ENCODE measurements around the gene PHF19.

The PHF19 gene

GRCh38 chr9:120890320-120891244 lies 13.6 kb upstream of the PHF19 start:
- no peak for FAIRE-seq
- no peak for TF ChIP-seq CTCF (IDR thresholded peaks at IDR 0.05; ENCODE audit: insufficient read depth, missing control alignments)
- DNase-seq (ENCODE audit: insufficient read length, low spot score): no peak

DNA sequence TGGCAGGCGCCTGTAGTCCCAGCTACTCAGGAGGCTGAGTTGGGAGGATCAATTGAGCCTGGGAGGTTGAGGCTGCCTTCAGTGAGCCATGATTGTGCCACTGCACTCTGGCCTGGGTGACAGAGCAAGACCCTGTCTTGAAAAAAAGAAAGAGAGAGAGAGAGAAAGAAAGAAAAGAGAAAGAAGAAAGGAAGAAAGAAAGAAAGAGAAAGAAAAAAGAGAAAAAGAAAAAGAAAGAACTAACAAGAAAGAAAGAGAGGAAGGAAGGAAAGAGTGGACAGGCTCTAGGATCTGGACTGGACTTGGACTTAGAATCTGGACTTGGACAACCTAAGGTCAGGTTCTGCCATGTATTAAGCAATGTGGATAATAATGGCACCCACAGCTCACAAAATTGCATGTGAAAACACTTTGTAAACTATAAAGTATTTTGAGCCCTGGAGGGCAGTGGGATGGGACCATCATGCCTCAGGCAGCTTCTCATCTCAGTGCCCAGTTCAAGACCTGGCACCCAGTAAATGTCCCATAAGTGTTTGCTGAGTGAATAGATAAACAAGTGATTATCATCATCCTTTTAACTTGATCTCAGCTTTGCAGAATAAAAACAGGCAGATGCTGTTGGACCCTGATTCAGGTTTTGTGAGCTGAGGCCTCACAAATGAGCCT lies 12.8 kb upstream of the PHF19 start:
- DNase-seq (ENCODE audit: insufficient read length, low spot score) (no peak), FAIRE-seq (no peak)
- no peak for TF ChIP-seq CTCF (IDR thresholded peaks at IDR 0.05; ENCODE audit: insufficient read depth, missing control alignments)

DNA sequence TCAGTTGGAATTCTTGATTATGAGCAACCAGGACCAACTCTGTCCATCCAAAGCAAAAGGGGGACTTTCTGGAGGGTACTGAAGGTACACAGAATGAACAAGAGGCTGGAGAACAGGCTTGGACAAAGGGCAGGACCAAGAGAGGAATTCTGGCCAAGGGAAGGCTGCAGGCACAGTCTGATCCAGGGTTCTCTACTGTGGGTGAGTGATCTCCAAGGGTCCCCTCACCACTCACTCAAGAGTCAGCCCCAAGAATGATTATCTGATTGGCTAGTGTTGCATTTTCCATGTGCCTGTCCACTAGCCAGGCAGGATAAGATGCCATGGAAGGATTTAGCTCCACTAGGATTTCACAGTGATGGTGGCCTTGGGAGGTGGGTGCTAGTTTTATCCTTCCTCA lies 11.6 kb upstream of the PHF19 start:
- DNase-seq (ENCODE audit: insufficient read length, low spot score): no peak
- FAIRE-seq: no peak
- no peak for TF ChIP-seq CTCF (IDR thresholded peaks at IDR 0.05; ENCODE audit: insufficient read depth, missing control alignments)

- no peak for TF ChIP-seq CTCF (IDR thresholded peaks at IDR 0.05; ENCODE audit: insufficient read depth, missing control alignments)
- DNase-seq (ENCODE audit: insufficient read length, low spot score) (no peak), FAIRE-seq (no peak)
Measured at GRCh38 chr9:120886490-120886967, 9.5 kb upstream of the PHF19 start.

DNA sequence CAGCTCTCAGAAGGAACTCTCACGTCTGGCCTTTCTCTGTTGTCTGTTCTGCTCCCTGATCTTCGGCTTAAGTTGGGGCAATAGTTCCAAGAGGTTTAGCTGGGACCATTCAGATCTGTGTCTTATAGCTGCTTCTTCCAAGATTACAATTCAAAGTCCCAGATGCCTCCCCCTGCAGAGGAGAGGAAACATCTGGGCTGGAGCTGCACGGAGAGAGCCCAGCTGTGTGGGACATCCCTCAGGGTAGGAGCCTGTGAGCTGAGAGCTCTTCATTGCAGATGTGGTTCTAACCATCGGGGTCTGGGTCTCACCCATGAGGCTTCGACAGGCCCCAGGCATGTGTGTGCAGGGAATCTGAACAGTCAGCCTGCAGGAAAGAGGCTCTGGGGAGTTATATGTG lies 9.0 kb upstream of the PHF19 start:
- no peak for FAIRE-seq
- TF ChIP-seq CTCF (IDR thresholded peaks at IDR 0.05; ENCODE audit: insufficient read depth, missing control alignments): no peak
- no peak for DNase-seq (ENCODE audit: insufficient read length, low spot score)

GRCh38 chr9:120885457-120885856 lies 8.5 kb upstream of the PHF19 start:
- TF ChIP-seq CTCF (IDR thresholded peaks at IDR 0.05; ENCODE audit: insufficient read depth, missing control alignments): no peak

GRCh38 chr9:120883608-120883996 lies 6.6 kb upstream of the PHF19 start:
- TF ChIP-seq CTCF (IDR thresholded peaks at IDR 0.05; ENCODE audit: insufficient read depth, missing control alignments): no peak
- FAIRE-seq: no peak
- DNase-seq (ENCODE audit: insufficient read length, low spot score): no peak

More at GRCh38 chr9:120885457-120885856, 8.5 kb upstream of the PHF19 start:
- no peak for FAIRE-seq
- no peak for DNase-seq (ENCODE audit: insufficient read length, low spot score)

Measured in D721Med (cell line).